ENCODE data around the gene FARS2. TPM values are rescaled to one million over a fixed set of nuclear protein-coding genes. Genes with fewer than 3 reads are reported as not detected.

Gene FARS2
- total RNA-seq, 1 donor from 2014 or later, result 25.4 TPM

DNA sequence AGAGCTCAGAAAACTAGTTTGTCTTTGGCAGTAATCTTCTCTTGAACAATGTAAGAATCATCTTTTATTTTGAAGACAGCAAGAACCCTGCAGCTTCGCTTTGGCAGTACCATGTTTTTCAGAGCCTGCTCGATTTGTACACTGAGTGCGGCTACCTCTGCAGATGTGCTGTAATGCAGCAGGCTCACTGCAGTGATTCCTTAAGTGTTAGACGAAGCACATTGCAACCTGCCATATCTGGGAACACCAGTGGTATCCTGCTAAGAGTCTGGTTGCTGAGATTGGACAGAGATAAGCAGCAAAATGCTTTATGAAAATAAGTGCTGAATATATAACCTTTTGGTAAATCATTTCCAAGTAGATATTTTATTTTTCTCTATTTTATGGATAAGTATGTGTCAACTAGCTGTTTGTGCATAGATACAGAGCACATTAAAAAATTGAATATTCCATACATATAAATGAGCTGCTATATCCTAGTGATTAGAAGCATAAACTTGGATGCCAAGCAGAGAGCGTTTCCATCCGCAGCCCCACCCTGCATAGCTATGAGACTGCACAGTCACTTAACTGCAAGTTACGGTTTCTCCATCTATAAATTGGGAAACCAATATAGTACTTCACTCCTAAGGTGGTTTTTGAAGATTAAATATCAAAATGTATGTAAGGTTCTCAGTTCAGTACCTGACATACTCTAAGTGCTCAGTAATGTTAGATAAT is 328.3 kb downstream of the FARS2 start:
- DNase-seq, result no peak

DNA sequence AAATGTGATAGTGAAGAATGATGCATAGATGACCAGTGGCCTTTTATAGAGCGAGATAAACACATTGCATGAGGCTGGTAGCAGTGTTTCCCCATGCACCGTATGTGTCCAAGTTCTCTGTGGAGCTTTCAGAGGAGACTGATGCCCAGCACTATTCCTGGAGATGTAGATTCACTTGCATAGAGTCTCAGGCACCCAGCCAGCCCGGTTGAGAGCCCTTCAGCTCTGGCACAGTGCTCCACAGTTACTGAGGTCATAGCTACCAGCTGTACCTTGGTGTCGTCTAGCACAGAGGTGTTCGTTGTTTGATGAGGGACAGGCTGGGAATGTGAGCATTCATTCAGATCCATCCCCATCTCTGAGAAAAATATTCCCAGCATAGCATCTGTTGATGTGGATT is 328.9 kb downstream of the FARS2 start:
- DNase-seq, result no peak

DNA sequence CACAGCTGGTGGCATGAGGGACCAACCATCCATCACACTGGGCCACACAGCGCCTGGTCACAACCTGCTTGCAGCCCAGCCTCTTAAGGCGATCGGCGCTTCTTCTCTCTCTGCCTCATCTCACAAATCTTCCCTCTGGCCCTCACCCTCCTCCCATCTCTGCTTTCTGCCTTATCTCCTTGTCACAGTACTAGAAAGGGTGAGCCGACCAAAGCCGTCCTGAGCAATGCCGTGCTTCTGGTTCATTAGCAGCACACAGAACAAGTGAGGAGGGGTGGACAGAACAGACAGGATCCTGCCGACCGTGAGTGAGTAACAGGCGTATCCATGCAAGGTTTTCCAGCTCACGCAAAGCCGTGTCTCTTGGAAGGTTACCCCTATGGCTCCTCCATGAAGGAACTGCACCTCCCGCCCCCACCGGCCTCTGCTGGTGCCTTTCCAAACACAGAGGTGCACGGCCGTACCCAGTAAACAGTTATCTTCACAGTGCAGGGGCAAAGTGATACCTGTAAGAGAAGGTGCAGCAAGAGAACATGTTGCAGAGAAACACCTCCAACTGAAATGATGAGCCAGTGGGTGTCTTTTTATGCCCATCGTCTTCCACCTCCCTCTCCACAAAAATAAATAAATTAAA is 331.7 kb downstream of the FARS2 start:
- no peak for DNase-seq

DNA sequence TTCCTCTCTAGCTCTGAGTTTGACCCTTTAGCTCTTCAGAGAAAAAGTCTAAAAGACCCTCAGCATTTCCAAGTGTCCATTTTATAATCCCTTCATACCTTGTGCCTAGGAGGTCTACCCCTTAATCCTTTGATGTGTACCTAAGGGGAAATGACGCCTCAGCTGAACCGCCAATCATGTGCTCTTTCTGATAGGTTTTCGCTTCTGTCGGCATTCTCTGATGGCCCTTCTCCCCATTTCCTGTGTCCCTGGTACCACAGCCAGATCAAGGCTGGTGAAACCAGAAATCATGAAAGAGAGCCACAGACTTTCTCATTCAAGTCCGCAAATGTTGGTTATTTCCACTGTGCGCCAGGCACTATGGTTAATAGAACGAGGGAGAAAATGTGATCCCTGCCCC is 333.9 kb downstream of the FARS2 start:
- DNase-seq, result no peak

DNA sequence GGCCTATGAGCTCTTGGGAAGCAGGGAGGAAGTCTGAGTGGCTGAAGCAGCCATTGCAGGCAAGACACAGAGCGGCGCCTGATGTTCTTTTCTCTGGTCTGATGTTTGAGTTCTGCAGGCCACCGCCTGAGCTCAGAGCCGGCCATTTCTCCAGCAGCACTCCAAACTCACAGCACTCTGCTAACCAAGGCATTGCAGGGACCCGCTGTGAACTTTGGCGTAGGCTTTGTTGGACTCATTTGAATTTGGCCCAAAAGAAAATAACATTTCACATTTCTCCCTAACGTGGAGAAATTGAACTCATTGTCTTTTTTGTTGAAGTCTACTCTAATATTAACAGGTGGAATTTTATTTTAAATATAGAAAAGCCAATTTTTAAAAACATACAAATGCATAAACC is 336.1 kb downstream of the FARS2 start:
- no peak for DNase-seq

DNA sequence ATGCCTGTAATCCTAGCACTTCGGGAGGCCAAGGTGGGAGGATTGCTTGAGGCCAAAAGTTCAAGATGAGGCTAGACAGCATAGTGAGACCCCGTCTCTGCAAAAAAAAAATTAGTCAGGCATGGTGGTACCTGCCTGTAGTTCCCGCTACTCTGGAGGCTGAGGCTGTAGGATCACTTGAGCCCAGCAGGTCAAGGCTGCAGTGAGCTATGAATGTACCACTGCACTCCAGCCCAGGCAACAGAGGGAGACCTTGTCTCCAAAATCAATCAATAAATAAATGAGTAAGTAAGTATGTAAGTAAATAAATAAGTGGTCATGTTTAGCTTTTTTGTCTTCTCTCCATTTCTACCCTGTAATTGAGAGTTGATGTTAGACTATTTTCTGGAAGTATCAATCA is 336.8 kb downstream of the FARS2 start:
- no peak for DNase-seq

DNA sequence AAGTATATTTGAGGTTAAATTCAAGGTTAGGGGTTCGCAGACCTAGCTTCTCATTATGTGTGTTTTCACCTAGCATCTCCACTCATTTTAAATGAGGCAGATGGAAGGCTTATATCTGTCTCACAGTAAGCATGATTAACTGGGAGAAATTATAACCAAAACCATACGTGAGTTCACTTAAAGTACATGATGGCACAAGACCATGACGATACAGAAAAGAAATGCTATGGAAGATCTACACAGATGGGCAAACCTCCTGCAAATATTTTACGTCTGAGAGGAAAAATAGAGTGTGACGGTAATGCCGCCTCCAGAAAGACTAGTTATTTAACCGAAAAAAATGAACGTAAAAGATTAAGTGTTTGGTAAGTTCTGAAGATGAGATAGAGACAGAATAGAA is 337.8 kb downstream of the FARS2 start:
- no peak for DNase-seq

DNA sequence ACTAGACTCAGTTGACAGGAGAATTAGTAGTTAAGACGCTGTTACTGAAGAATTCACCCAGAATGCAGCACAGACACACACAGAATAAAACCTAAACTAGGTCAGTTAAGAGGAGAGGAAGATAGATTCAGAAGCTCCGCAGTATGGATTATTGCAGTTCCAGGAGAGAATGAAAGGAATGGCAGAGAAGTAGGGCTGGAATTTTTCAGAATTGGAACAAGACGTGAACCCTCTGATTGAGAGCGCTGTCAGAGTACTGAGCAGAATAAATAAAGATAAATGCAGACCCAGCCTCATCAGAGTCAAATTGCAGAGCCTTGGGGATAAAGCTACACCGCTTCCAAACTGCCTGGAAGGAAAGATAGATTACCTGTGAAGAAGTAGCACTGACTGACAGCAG is 344.6 kb downstream of the FARS2 start:
- no peak for DNase-seq

DNA sequence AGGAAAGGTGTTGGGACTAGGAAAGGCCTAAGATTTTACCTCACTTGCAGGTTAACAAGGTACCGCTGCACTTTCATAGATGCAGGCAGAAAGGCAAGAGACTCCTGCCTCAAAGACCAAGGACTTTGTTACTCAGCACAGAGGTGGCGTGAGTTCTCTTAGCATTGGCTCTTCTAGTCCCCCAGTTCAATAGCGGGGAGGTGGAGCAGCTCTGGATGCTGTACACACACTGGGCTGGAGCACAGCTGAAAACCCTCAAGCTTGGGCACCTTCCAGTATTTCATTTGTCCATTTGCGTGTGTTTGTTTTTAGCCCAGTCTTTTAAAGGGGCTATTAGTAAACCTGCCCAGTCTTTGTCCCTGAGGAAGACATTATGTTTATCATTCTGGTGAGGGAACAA is 345.2 kb downstream of the FARS2 start:
- no peak for DNase-seq

DNA sequence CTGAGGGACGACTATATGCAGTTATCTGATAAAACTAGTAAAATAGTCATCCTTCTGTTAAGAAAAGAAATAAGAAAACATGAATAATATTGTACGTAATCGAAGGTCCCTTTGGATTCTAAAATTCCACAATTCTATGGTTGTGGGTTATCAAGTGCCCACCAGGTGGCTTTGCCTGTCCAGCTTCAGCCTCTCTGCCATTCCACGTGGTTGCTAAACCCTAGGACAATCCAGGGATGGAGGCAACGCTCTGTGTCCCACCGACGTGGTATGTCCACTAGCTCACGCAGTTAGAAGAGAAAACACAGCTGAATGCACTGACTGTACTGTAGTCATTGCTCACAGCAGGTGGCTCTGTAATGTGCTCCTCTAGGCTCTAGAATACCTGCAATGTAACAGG is 349.3 kb downstream of the FARS2 start:
- no peak for DNase-seq

DNA sequence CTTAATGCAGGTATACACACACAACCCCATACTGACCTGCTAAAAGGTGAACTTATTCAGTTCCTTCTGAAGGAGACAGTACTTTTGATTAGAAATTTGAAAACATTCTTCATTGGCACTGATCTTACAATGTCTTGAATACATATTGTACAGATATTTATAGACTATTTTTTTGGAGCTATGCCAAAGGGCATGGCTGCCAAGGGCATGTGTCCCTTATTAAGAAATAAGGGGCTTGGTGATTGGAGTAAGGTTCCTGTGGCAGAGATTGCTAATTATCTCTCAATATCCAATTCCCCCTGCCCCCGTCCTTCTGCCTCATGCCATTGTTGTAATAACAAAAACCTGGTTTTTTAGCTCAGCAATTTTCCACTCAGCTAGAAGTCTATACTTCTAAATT is 355.9 kb downstream of the FARS2 start:
- DNase-seq, result no peak

DNA sequence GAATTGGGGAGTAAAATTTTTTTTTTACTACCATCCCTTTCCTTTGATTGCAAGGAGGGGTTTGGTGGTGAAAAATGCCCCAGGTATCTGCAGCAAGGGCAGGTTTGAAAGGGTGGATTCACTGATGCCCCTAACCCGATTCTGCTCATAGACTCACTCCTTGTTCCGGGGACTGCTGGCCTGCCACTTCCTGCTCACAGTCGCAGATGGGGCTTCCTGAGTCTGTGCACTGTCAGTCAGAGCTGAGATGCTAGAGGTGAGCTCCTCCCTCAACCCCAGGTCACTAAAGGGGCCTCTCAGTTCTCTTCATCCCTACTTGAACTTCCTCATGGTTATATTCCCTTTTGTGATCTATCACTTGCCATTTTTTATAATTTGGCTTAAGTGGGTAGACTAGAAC is 357.9 kb downstream of the FARS2 start:
- DNase-seq, result no peak

DNA sequence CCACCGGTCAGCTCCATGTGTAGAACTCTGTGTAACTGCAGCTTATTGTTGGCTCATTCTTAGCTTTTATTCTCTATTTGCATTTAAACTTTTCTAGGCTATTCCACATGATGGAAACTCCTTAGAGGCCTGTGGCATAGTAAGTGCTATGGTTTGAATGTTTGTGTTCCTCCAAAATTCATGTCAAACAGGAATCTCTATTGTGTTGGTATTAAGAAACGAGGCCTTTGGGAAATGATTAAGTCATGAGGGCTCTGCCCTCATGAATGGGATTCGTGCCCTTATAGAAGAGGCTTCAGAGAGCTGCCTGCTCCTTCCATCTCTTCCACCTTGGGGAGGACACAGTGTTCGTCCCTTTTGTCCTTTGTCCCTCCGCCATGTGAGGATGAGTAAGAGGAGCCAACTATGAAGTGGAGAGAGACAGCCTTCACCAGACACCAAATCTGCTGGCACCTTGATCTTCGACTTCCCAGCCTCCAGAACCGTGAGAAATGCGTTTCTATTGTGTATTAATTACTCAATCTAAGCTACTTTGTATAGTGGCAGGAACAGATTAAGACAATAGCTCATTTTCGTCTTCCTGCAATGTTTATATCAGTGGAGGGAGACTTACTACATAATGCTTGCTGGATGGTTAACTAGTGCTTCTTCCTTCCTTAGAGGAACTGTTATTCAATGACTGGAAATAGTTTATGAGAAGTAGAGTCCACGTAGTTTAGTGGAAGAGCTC is 361.1 kb downstream of the FARS2 start:
- no peak for DNase-seq

DNA sequence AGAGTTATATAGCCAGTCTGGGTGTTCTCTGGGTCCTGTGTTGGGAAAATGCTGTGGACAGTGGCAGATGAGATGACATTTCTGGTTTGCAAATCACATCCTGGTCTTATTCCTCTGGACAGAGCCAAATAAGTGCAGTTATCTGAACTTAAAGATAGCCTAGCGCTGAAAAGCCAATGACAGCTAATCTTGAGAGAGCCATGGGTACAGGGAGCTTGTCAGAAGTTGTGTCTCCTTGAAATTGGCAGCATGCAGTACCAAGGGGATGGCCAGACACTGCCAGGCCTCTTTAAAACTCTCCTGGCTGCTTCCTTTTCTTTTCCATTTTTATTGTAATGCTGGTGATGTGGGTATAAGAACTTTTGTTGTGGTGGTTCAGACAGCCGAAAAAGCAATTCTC is 362.5 kb downstream of the FARS2 start:
- DNase-seq, result no peak

DNA sequence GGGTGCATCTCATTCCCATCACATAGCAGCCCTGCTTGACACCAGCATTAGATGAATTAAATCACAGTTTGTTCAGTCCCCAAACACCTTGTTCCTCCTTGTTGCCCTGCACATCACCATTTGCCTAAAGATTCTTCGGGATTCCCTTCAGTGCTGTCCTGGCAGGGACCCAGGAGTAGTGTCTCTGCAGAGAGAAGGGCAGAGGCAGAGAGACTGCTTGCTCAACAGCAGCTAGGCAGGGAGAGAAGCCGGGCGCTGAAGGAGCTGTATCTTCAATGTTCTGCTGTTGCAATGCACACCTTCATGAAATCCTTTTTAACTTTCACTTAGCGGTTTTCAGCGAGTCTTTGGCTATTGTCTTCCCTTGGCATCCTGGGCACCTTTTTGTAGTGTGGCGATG is 362.9 kb downstream of the FARS2 start:
- no peak for DNase-seq

DNA sequence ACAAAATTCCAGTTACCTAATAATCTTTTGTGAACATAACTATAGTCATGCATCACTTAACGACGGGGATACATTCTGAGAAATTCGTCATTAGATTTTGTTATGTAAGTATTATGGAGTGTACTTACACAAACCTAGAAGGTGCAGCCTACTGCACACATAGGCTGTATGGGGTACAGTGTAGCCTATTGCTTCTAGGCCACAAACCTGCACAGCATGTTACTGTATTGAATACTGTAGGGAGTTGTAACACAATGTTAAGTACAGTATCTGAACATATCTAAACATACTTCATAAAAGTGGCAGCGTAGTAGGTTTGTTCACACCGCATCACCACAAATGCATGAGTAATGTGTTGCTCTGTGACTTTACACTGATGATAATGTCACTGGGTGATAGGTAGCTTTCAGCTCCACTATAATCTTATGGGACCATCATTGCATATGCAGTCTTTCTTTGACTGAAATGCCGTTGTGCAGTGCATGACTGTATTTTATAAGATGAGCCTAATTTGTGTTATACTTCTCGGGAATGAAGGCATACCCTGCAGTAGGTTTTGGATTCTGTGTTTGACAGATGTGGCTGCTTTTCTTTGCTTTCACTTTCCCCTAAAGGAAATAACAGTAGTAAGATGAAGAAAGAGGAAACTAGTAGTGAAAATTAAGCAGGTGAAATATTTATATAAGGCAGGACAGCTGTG is 365.6 kb downstream of the FARS2 start:
- no peak for DNase-seq

DNA sequence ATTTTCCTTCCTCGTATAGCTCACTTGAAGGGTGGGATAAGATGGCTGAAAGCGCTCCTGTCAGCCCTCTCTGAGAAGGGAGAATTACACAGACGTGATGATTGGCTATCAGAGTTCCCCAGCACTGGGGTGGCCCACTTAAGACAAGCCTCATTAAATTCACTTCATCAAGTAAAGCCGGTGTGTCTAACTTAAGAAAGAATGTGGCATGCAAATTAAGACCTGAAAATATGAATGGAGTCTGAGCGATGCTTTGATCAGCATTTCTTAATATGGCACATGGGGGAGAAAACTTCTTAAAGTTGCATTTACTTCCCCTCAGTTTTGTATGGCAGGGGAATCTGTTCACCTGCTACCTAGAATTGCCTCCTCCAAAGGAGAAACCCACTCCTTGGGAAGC is 369.3 kb downstream of the FARS2 start:
- no peak for DNase-seq

DNA sequence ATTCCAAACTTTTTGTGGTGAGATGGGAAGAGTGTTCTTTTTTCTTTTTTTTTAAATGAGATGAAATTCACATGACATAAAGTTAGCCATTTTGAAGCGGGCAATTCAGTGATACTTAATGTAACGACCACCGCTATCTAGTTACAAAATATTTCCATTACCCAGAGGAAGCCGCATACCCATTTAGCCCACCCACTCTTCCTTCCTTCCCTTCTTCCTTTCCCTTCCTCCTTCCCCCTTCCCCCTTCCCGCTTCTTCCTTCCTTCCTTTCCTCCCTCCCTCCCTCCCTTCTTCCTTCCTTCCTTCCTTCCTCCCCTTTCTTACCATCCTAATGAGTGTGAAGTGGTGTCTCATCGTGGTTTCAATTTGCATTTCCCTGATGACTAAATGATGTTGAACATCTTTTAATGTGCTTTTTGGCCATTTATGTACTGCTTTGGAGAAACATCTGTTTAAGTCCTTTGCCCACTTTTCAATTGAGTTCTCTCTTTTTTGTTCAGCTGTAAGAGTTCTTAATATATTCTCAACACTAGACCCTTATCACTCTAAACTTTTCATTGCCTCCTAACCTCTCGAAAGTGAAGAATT is 371.1 kb downstream of the FARS2 start:
- no peak for DNase-seq

DNA sequence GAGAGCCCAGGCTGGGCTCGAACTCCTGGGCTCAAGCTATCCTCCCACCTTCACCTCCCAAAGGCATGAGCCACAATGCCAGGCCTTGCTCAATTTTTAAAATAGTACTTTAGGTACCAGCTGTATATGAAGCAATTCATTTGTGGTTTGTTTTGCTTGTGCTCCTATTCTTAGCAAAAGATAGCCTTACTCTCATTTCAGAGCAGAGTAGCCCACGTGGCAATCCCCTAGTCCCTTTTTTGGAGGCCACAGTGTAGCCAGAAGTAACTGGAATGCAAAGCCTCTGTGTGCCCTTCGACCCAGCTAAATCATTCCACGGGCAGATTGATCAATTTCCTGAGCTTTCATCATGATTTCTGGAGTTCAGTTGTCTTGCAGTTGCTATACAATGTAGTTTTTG is 373.2 kb downstream of the FARS2 start:
- DNase-seq, result no peak

DNA sequence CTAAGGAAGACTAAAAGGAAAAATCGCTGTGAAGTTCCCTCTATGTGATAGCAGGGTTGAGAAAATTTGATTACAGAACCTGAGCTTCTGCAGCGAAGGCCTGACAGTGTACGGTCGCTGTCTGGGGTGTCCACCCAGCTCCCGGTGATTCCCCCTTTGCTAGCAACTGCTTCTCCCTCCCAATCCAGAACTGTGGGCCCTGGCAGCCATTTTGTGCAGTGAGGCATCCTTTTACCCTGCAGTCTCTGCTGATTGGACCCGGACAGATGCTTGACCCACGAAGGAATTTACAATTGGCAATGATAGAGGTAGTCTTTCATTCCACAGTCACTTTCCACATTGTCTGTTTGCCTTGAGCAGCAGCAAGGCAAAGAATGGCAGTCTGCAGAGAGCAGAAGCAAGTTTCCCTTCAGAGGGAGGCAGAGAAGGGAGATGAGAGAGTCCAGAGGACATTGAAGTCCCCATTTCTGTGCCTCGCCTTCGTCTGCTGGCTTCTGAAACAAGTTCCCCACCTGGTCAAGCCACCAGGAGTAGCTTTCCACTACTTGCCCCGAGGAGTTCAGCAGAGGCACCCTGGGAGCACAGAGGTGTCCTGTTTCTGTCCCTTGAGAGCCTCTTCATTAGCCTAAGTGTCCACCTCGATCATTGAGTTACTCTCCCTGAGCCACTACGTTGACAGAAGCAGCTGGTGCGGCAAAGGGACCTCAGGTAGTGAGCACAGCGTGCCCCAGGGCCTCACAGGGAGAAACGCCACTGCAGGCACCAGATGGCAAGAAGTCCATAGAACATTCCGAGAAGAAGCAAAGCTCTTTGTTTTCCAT is 375.1 kb downstream of the FARS2 start:
- DNase-seq, result no peak

DNA sequence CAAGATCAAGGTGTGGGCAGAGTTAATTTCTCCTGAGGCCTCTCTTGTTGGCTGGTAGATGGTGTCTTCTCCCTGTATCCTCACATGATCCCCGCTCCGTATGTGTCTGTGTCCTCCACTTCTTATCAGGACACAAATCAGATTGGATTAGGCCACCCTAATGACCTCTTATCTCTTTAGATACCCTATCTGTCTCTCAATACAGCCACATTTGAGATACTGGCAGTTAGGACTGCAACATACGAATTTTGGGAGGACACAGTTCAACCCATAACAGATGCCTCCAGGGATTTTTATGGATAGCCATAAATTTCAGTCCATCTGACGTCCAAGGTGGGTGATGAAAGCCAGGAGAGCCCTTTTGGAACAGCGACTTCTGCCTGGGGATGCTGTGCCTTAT is 376.4 kb downstream of the FARS2 start:
- no peak for DNase-seq

DNA sequence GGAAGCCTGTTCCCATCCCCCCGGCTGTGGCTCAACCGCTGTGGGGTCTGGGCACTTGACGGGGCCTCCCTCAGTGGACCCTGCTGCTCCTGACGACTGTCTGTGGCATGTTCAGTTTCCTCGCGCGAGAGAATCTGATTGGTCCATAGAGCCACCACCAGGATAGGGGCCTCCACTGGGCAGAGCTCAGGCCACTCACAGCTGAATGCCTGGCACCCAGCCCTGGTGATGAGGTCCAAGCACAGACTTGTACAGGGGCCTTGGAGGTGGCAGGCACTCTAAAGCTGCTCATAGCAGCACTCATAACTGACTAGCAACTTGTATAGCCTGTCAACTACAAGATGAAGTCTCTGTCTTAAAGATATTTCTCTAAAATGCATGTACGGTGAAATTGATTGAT is 377.4 kb downstream of the FARS2 start:
- DNase-seq, result no peak
